Neuronal stem cell (in vitro differentiated cells): ENCODE data around the gene RRP1B.

Experiments
- DNase-seq: peaks from one replicate; pipeline ENCODE4 v3.0.0-alpha.2; 2013; ENCODE audit warnings: low spot score
- H2AFZ ChIP-seq: one replicate; pipeline ENCODE4 v1.6.1; 2013; ENCODE audit warnings: mild to moderate bottlenecking, low read length, inconsistent platforms
- H2AK5ac ChIP-seq: 2 replicates; pipeline ENCODE4 v1.6.1; 2013; ENCODE audit warnings: low read depth, mild to moderate bottlenecking, inconsistent platforms, low read length, moderate library complexity, mixed read lengths
- H2BK120ac ChIP-seq: 2 replicates; pipeline ENCODE4 v1.6.1; 2013; ENCODE audit warnings: low read depth, mild to moderate bottlenecking, inconsistent platforms, low read length, moderate library complexity, mixed read lengths
- H2BK12ac ChIP-seq: one replicate; pipeline ENCODE4 v1.6.1; 2013; ENCODE audit warnings: low read length, inconsistent platforms
- H2BK15ac ChIP-seq: 2 replicates; pipeline ENCODE4 v1.6.1; 2013; ENCODE audit warnings: mild to moderate bottlenecking, low read length, inconsistent platforms, mixed read lengths
- H2BK5ac ChIP-seq: one replicate; pipeline ENCODE4 v1.6.1; 2013; ENCODE audit warnings: inconsistent platforms, mild to moderate bottlenecking, low read length, moderate library complexity
- H3K14ac ChIP-seq: one replicate; pipeline ENCODE4 v1.6.1; 2013; ENCODE audit warnings: low read length, inconsistent platforms
- H3K18ac ChIP-seq: 2 replicates; pipeline ENCODE4 v1.6.1; 2013; ENCODE audit warnings: low read length, inconsistent platforms
- H3K23ac ChIP-seq: 2 replicates; pipeline ENCODE4 v1.6.1; 2013; ENCODE audit warnings: low read depth, mild to moderate bottlenecking, mixed read lengths, low read length, inconsistent platforms; ENCODE audit not compliant: poor library complexity
- H3K27ac ChIP-seq: replicated peaks from 3 replicates; pipeline ENCODE4 v1.5.1; 2013; ENCODE audit warnings: low read length, inconsistent platforms
- H3K27me3 ChIP-seq, 3 experiments: 2 replicates each; pipeline ENCODE4 v1.6.1; 2013; ENCODE audit warnings: low read length in 3 of 3, mild to moderate bottlenecking in 2 of 3, inconsistent platforms in 1 of 3, low read depth in 1 of 3, mixed read lengths in 1 of 3, moderate library complexity in 1 of 3; ENCODE audit not compliant: control insufficient read depth in 3 of 3, insufficient read depth in 3 of 3
- H3K36me3 ChIP-seq, 2 donors: replicated peaks in 1 of 2; 2 replicates each; pipeline ENCODE4 v1.6.1; 2013; ENCODE audit warnings: low read length in 2 of 2; ENCODE audit not compliant: control insufficient read depth in 2 of 2, insufficient read depth in 2 of 2
- H3K4ac ChIP-seq: 2 replicates; pipeline ENCODE4 v1.6.1; 2013; ENCODE audit warnings: inconsistent platforms, mild to moderate bottlenecking, low read length, moderate library complexity
- H3K4me1 ChIP-seq, 2 donors: 1 replicate in 1 of 2; 2 replicates in 1 of 2; pipeline ENCODE4 v1.6.1; 2013; ENCODE audit warnings: low read length in 2 of 2, low read depth in 1 of 2; ENCODE audit not compliant: control insufficient read depth in 2 of 2, insufficient read depth in 1 of 2
- H3K4me2 ChIP-seq: one replicate; pipeline ENCODE4 v1.6.1; 2013; ENCODE audit warnings: mild to moderate bottlenecking, low read length, inconsistent platforms; ENCODE audit not compliant: insufficient read depth, poor library complexity, severe bottlenecking
- H3K4me3 ChIP-seq, 2 donors: 2 replicates each; pipeline ENCODE4 v1.5.1; 2013; ENCODE audit warnings: low read length in 2 of 2, mild to moderate bottlenecking in 2 of 2, inconsistent platforms in 1 of 2, moderate library complexity in 1 of 2
- H3K79me1 ChIP-seq: one replicate; pipeline ENCODE4 v1.6.1; 2013; ENCODE audit warnings: low read depth, mild to moderate bottlenecking, inconsistent platforms, low read length, moderate library complexity
- H3K9ac ChIP-seq: one replicate; pipeline ENCODE4 v1.6.1; 2013; ENCODE audit warnings: mild to moderate bottlenecking, low read depth, low read length, inconsistent platforms; ENCODE audit not compliant: poor library complexity
- H3K9me3 ChIP-seq, 2 donors: replicated peaks in 1 of 2; 2 replicates each; pipeline versions ENCODE3 to v1.6.1; 2013; ENCODE audit warnings: low read length in 2 of 2, mild to moderate bottlenecking in 2 of 2, inconsistent platforms in 1 of 2, low read depth in 1 of 2, mixed read lengths in 1 of 2, moderate library complexity in 1 of 2; ENCODE audit not compliant: control insufficient read depth in 2 of 2, insufficient read depth in 1 of 2
- H4K8ac ChIP-seq: one replicate; pipeline ENCODE4 v1.6.1; 2013; ENCODE audit warnings: low read depth, mild to moderate bottlenecking, inconsistent platforms, low read length, moderate library complexity
- H4K91ac ChIP-seq: one replicate; pipeline ENCODE4 v1.6.1; 2013; ENCODE audit warnings: low read length, low read depth, mild to moderate bottlenecking, inconsistent platforms; ENCODE audit not compliant: poor library complexity
- WGBS, 2 donors: extraction: QIAGEN DNeasy Blood & Tissue Kit; methylation state at CpG; one replicate each; pipeline ENCODE4 v1.1.7; 2013; ENCODE audit warnings: missing lambda C conversion rate in 2 of 2, mixed read lengths in 1 of 2; ENCODE audit not compliant: insufficient read length in 2 of 2, insufficient replicate concordance in 1 of 2; ENCODE audit errors: extremely low coverage in 2 of 2; 5-methylcytosine and 5-hydroxymethylcytosine counted together

Gene RRP1B

GRCh38 chr21:43736224-43736883, 77.0 kb downstream of the RRP1B start:
- Histone ChIP-seq H3K9me3 (no peaks in the 10 kb centered on the region), H2AK5ac (peak overlapping the region; percentile 78), H3K4me3 (no peak overlapping the region), H3K9ac (no peak overlapping the region), H4K91ac (no peak overlapping the region), H2AFZ (no peak overlapping the region), H3K4me2 (no peak overlapping the region), H2BK15ac (no peak overlapping the region), H3K36me3 (peaks cover 0 to 6% of the 10 kb centered on the region in 2 donors), H3K14ac (no peak overlapping the region), H2BK5ac (no peak overlapping the region), H3K4me1 (peaks cover 2 to 4% of the 10 kb centered on the region in 2 donors), H3K79me1 (peaks cover 4% of the 10 kb centered on the region), H3K27ac (no peak overlapping the region), H2BK12ac (no peak overlapping the region), H2BK120ac (no peak overlapping the region), H3K23ac (peak overlapping the region; percentile 34), H3K4ac (no peak overlapping the region), H3K27me3 (no peaks in the 10 kb centered on the region), H4K8ac (no peak overlapping the region), H3K18ac (no peak overlapping the region)
- no peak for DNase-seq
- no CpG with 5 or more reads among the region's 25 CpGs for WGBS, 2 donors

GRCh38 chr21:43737158-43737950, 78.0 kb downstream of the RRP1B start:
- Histone ChIP-seq H3K79me1 (peaks cover 4% of the 10 kb centered on the region), H3K18ac (peak overlapping the region; percentile 17), H4K91ac (peak overlapping the region; percentile 72), H3K9me3 (no peaks in the 10 kb centered on the region), H3K4me3 (no peak overlapping the region), H3K23ac (peak overlapping the region; percentile 43), H2AFZ (no peak overlapping the region), H4K8ac (no peak overlapping the region), H3K27me3 (no peaks in the 10 kb centered on the region), H2AK5ac (peak overlapping the region; percentile 74), H3K9ac (peak overlapping the region; percentile 44), H2BK15ac (peak overlapping the region; percentile 83), H2BK5ac (no peak overlapping the region), H3K4me1 (peaks cover 4 to 10% of the 10 kb centered on the region in 2 donors), H3K27ac (no peak overlapping the region), H3K36me3 (peaks cover 0 to 16% of the 10 kb centered on the region in 2 donors), H3K4me2 (no peak overlapping the region), H2BK12ac (no peak overlapping the region), H3K14ac (no peak overlapping the region), H3K4ac (peak overlapping the region; percentile 37), H2BK120ac (no peak overlapping the region)
- DNase-seq = no peak
- WGBS, 2 donors = no CpG with 5 or more reads among the region's 35 CpGs

- Histone ChIP-seq H3K4ac (no peak overlapping the region), H3K18ac (peak overlapping the region; percentile 67), H3K79me1 (peaks cover 4% of the 10 kb centered on the region), H2BK5ac (peak overlapping the region; percentile 14), H2AK5ac (peak overlapping the region; percentile 65), H2BK15ac (no peak overlapping the region), H4K8ac (no peak overlapping the region), H3K4me1 (peaks cover 4 to 10% of the 10 kb centered on the region in 2 donors), H3K4me2 (no peak overlapping the region), H3K27ac (no peak overlapping the region), H3K9me3 (peaks cover 0 to 1% of the 10 kb centered on the region in 2 donors), H2BK12ac (no peak overlapping the region), H3K27me3 (no peaks in the 10 kb centered on the region), H3K9ac (no peak overlapping the region), H2BK120ac (no peak overlapping the region), H2AFZ (no peak overlapping the region), H3K23ac (peak overlapping the region; percentile 17), H4K91ac (peak overlapping the region; percentile 43), H3K36me3 (peaks cover 6 to 28% of the 10 kb centered on the region in 2 donors), H3K4me3 (no peak overlapping the region), H3K14ac (no peak overlapping the region)
- DNase-seq = no peak
- no CpG with 5 or more reads among the region's 25 CpGs for WGBS, 2 donors
Measured at GRCh38 chr21:43739621-43740435, 80.5 kb downstream of the RRP1B start.
